A549 (cell line): ENCODE measurements around the gene TEPSIN. TPM values are rescaled to one million over a fixed set of nuclear protein-coding genes. Genes with fewer than 3 reads are reported as not detected.

ENCODE experiments used
- ATAC-seq, 2 experiments: fragments of 200-7000 bp in 1 of 2; fragments of >200 bp in 1 of 2; cut with Nextera tagmentation in 1 of 2; cut with Tn5 transposase in 1 of 2; 3 replicates each; pipeline versions ENCODE4 v1.8.0 to v1.9.1; 2018 to 2020; ENCODE audit warnings: mild to moderate bottlenecking in 1 of 2, moderate library complexity in 1 of 2
- CTCF ChIA-PET: fragments of 300-600 bp; sonication (Branson Sonifier 250); formaldehyde crosslinking; extraction: SDS; loops from one replicate; lab custom pipeline; 2021; ENCODE audit warnings: antibody characterized with exemption, inconsistent platforms; lab: Yijun Ruan, JAX
- POLR2A ChIA-PET: fragments of 350-600 bp; formaldehyde crosslinking; extraction: SDS; loops from one replicate; lab custom pipeline; 2021; ENCODE audit warnings: antibody characterized with exemption, inconsistent platforms; lab: Yijun Ruan, JAX
- DNase-seq, 2 experiments: peaks; one replicate each; pipeline versions ENCODE4 v3.0.0 to v3.0.0-alpha.2; 2011 to 2016; ENCODE audit warnings: low read depth in 1 of 2, low spot score in 1 of 2
- FAIRE-seq: peaks from 2 replicates; lab custom pipeline; 2011; peaks lifted over from hg19 to GRCh38; lab: Jason Lieb, UNC
- H3K27ac ChIP-seq, 2 experiments: fragments of >200 bp; sonication (Bioruptor Twin); formaldehyde crosslinking; 3 replicates each; pipeline ENCODE4 v1.5.1; 2016 to 2017
- H3K4me1 ChIP-seq: fragments of >200 bp; sonication (Bioruptor Twin); formaldehyde crosslinking; 3 replicates; pipeline ENCODE4 v1.6.1; 2016
- H3K4me2 ChIP-seq: fragments of >200 bp; sonication (Bioruptor Twin); formaldehyde crosslinking; 3 replicates; pipeline ENCODE4 v1.6.1; 2016
- H3K4me3 ChIP-seq: fragments of >200 bp; sonication (Bioruptor Twin); formaldehyde crosslinking; 3 replicates; pipeline ENCODE4 v1.5.1; 2016
- H3K9me3 ChIP-seq: fragments of >200 bp; sonication (Bioruptor Twin); formaldehyde crosslinking; 3 replicates; pipeline ENCODE4 v1.6.1; 2016
- CBX2 ChIP-seq: fragments of 200-600 bp; sonication (generic); IDR thresholded peaks from 2 replicates; pipeline ENCODE4 v1.6.1; 2016; ENCODE audit warnings: low read depth, mild to moderate bottlenecking, borderline replicate concordance
- CEBPB ChIP-seq, 2 experiments: fragments of >200 bp in 1 of 2; sonication (Bioruptor Twin) in 1 of 2; formaldehyde crosslinking in 1 of 2; IDR thresholded peaks; 2 replicates each; pipeline ENCODE4 v1.6.1; 2012 to 2016
- CHD2 ChIP-seq: fragments of 150-350 bp; IDR thresholded peaks from 2 replicates; pipeline ENCODE4 v1.6.1; 2014; ENCODE audit warnings: low read length; ENCODE audit not compliant: partially characterized antibody
- CHD4 ChIP-seq: fragments of 200-600 bp; sonication (generic); IDR thresholded peaks from 2 replicates; pipeline ENCODE4 v1.6.1; 2016; ENCODE audit warnings: antibody characterized with exemption, mild to moderate bottlenecking, borderline replicate concordance
- CTCF ChIP-seq: fragments of >200 bp; sonication (Bioruptor Twin); formaldehyde crosslinking; IDR thresholded peaks from 3 replicates; pipeline ENCODE4 v1.5.1; 2016
- ESRRA ChIP-seq: fragments of 150-350 bp; IDR thresholded peaks from 2 replicates; pipeline ENCODE4 v1.6.1; 2014; ENCODE audit warnings: mild to moderate bottlenecking, low read length, borderline replicate concordance
- FOSL2 ChIP-seq, 2 experiments: fragments of 450-650 bp in 1 of 2; fragments of >200 bp in 1 of 2; sonication (Bioruptor Twin) in 1 of 2; formaldehyde crosslinking; IDR thresholded peaks; 2 replicates each; pipeline versions ENCODE4 v1.5.0 to v1.6.1; 2016 to 2020; ENCODE audit warnings: mild to moderate bottlenecking in 1 of 2, moderate library complexity in 1 of 2
- FOXS1 ChIP-seq: fragments of 250-450 bp; sonication (Bioruptor Pico); IDR thresholded peaks from 2 replicates; pipeline ENCODE4 v1.5.0; 2020; ENCODE audit warnings: mild to moderate bottlenecking, moderate library complexity
- GATA3 ChIP-seq: IDR thresholded peaks from 2 replicates; pipeline ENCODE4 v1.6.1; 2012; ENCODE audit warnings: borderline replicate concordance
- HOXA7 ChIP-seq: fragments of 250-450 bp; sonication (Bioruptor Pico); IDR thresholded peaks from 2 replicates; pipeline ENCODE4 v1.5.0; 2020; ENCODE audit warnings: mild to moderate bottlenecking, moderate library complexity
- HOXB13 ChIP-seq: fragments of 250-450 bp; sonication (Bioruptor Pico); IDR thresholded peaks from 2 replicates; pipeline ENCODE4 v1.5.0; 2020; ENCODE audit warnings: low read depth, mild to moderate bottlenecking, moderate library complexity
- JUNB ChIP-seq: fragments of >200 bp; sonication (Bioruptor Twin); formaldehyde crosslinking; IDR thresholded peaks from 2 replicates; pipeline ENCODE4 v1.6.1; 2016
- KDM1A ChIP-seq: fragments of 200-600 bp; sonication (generic); IDR thresholded peaks from 2 replicates; pipeline ENCODE4 v1.6.1; 2016; ENCODE audit warnings: low read depth, mild to moderate bottlenecking
- MAZ ChIP-seq: fragments of 150-350 bp; IDR thresholded peaks from 2 replicates; pipeline ENCODE4 v1.6.1; 2014; ENCODE audit warnings: antibody characterized with exemption, low read depth, low read length, borderline replicate concordance
- NFE2L2 ChIP-seq: fragments of 150-350 bp; conservative IDR thresholded peaks from 2 replicates; pipeline ENCODE4 v1.6.1; 2014; ENCODE audit warnings: low read length
- NR3C1 ChIP-seq: fragments of >200 bp; sonication (Bioruptor Twin); formaldehyde crosslinking; IDR thresholded peaks from 3 replicates; pipeline ENCODE4 v1.6.1; 2017
- PHF8 ChIP-seq: fragments of 200-600 bp; sonication (generic); IDR thresholded peaks from 2 replicates; pipeline ENCODE4 v1.6.1; 2016; ENCODE audit warnings: low read depth, mild to moderate bottlenecking, antibody characterized with exemption, moderate library complexity, borderline replicate concordance
- RAD21 ChIP-seq, 2 experiments: fragments of >200 bp in 1 of 2; sonication (Bioruptor Twin) in 1 of 2; formaldehyde crosslinking in 1 of 2; IDR thresholded peaks in 1 of 2; conservative IDR thresholded peaks in 1 of 2; 2 replicates in 1 of 2; 3 replicates in 1 of 2; pipeline ENCODE4 v1.6.1; 2012 to 2018; ENCODE audit warnings: inconsistent platforms in 1 of 2
- RFX5 ChIP-seq: fragments of 450-650 bp; IDR thresholded peaks from 2 replicates; pipeline ENCODE4 v1.7.1; 2014; ENCODE audit warnings: antibody characterized with exemption, mild to moderate bottlenecking, moderate library complexity
- SMC3 ChIP-seq: fragments of >200 bp; sonication (Bioruptor Twin); formaldehyde crosslinking; IDR thresholded peaks from 3 replicates; pipeline ENCODE4 v1.6.1; 2018; ENCODE audit warnings: inconsistent platforms
- SREBF2 ChIP-seq: fragments of 450-650 bp; IDR thresholded peaks from 2 replicates; pipeline ENCODE4 v1.6.1; 2014; ENCODE audit warnings: mild to moderate bottlenecking, moderate library complexity
- USF2 ChIP-seq: fragments of 450-650 bp; IDR thresholded peaks from 2 replicates; pipeline ENCODE4 v1.6.1; 2014; ENCODE audit warnings: antibody characterized with exemption
- ZFP36 ChIP-seq: fragments of 450-650 bp; IDR thresholded peaks from 2 replicates; pipeline ENCODE4 v1.6.1; 2014; ENCODE audit warnings: borderline replicate concordance; ENCODE audit not compliant: partially characterized antibody
- WGBS: methylation state at CpG from one replicate; pipeline ENCODE4 v1.1.6; 2017; ENCODE audit errors: missing lambda C conversion rate; 5-methylcytosine and 5-hydroxymethylcytosine counted together
- polyA plus RNA-seq, 4 experiments: library from polyadenylated mRNA; depleted of rRNA in 3 of 4; stranded (reverse); fragments of >200 nt; fragmentation: RNase III in 1 of 4; extraction: RNeasy Plus Mini Kit Qiagen cat#74134 plus additional on column Dnase treatment in 1 of 4; gene quantifications; 2 replicates in 3 of 4; 3 replicates in 1 of 4; pipeline ENCODE4 v1.2.3, GENCODE V29; 2011 to 2017
- TF ChIP-seq, protein P1 (sequence below): fragments of 200-600 bp; sonication (generic); IDR thresholded peaks from 2 replicates; pipeline ENCODE4 v1.6.1; 2016; ENCODE audit warnings: antibody characterized with exemption, mild to moderate bottlenecking, moderate library complexity
- TF ChIP-seq, protein P2 (sequence below): fragments of 150-350 bp; IDR thresholded peaks from 2 replicates; pipeline ENCODE4 v1.6.1; 2014; ENCODE audit warnings: low read depth, mild to moderate bottlenecking, low read length

The TEPSIN gene
- polyA plus RNA-seq, 2 of the 4 experiments (the other 2 are of a cell fraction), result 12.5 to 31.3 TPM

DNA sequence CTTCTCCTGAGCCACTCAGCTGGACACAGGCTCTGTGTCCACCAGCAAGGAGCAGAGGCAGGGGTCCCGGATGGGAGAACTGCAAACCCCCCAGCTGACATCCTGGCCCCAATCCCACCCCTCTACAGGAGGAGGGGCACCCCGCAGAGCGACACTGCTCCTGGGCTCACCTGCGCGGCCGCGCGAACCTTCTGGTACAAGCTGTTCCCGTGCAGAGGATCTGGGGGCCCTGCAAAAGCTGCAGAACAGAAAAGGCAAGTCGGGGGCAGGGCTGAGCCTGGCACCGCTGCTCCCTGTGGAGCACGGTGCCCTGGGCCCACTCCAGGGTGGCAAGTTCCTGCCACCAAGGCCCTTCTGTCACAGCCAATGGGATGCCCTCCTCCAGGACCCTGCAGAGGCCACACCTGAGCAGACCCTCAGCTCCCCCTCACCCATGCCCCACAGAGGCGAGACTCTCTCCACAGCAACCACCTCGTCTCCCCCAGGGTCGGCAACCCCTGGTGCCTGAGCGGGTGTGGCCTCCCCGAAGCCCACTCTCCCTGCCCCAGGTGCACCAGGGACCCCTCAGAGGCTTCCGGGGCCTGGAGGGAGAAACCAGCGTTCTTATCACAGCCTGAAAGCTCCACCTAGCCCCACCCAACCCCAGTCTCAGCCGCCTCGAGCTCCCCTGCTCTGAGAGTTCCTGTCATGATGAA lies 4.9 kb downstream of the TEPSIN start:
- Histone ChIP-seq H3K4me2 (no peak overlapping the region), H3K4me3 (no peak overlapping the region), H3K4me1 (peaks cover 7% of the 10 kb centered on the region), H3K27ac (no peak overlapping the region), H3K9me3 (no peaks in the 10 kb centered on the region)
- no peak for DNase-seq
- no peak for TF ChIP-seq GATA3
- no peak for ATAC-seq
- FAIRE-seq, result no peak
- CTCF ChIA-PET, result interaction anchor here (0.8 to 13.0 kb wide), 6 partner anchors 8 to 211 kb away, joined by 3 to 153 read pairs (median 4); no protein-coding TSS in a partner anchor
- POLR2A ChIA-PET, result interaction anchor here (0.6 kb wide), 1 partner anchor 244 kb away, joined by 5 read pairs; no protein-coding TSS in a partner anchor
- 81% methylated on average over 12 of the region's 21 CpGs for WGBS

- WGBS, result 94% methylated on average over 16 of the region's 17 CpGs
- no peak for FAIRE-seq
Observed at GRCh38 chr17:81233316-81233715, 5.5 kb downstream of the TEPSIN start.

DNA sequence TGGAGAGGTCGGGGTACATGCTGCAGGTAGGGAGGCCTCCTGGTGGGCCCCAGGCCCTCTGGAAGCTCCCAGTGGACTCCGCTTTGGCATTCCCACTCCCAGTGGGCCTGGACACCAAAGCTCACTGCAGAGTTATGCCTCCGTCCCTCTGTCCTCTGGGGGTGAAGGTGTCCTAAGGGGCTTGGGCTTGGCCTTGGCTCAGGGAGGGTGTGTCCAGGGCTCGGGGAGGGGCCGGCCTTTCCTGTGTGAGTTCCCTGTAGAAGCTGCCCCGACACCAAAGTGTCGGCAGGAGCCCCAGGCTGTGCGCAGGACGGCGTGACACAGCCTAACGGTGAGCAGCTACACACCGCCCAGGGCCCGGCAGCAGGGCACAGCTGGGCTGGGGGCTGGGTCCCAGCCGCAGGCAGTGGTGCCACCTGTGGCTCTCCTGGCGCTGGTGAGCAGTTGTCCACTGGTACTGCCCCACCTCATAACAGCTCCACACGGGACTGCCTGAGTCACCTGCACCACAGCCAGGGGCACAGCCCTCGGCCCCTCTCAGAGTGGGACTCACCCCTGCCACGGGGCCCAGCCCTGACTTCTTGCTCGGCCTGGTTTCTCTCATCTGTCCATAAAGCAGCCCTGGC lies 6.1 kb downstream of the TEPSIN start:
- H3K4me1 ChIP-seq, result peaks cover 5% of the 10 kb centered on the region
- WGBS, result 91% methylated on average over 17 of the region's 19 CpGs
- H3K9me3 ChIP-seq, result no peaks in the 10 kb centered on the region
- ATAC-seq (no peak), FAIRE-seq (no peak), DNase-seq (no peak)
- H3K4me2 ChIP-seq, result no peak overlapping the region
- H3K27ac ChIP-seq, result no peak overlapping the region
- no peak overlapping the region for H3K4me3 ChIP-seq
- POLR2A ChIA-PET, result no interaction called here
- CTCF ChIA-PET, result interaction anchor here (1.3 to 13.0 kb wide), 6 partner anchors 8 to 131 kb away, joined by 3 to 153 read pairs (median 6); partner anchors contain the start of genes NDUFAF8 and TEPSIN
- TF ChIP-seq RFX5 (no peak), SREBF2 (no peak), PHF8 (no peak), CHD2 (no peak), NR3C1 (no peak), ZFP36 (no peak), HOXB13 (CRISPR knock-in tag) (no peak), RAD21 (conservative IDR thresholded peaks at IDR 0.05 in 1 of 2, IDR thresholded peaks at IDR 0.05 in 1 of 2) (no peak)
- TF ChIP-seq, protein P1, sequence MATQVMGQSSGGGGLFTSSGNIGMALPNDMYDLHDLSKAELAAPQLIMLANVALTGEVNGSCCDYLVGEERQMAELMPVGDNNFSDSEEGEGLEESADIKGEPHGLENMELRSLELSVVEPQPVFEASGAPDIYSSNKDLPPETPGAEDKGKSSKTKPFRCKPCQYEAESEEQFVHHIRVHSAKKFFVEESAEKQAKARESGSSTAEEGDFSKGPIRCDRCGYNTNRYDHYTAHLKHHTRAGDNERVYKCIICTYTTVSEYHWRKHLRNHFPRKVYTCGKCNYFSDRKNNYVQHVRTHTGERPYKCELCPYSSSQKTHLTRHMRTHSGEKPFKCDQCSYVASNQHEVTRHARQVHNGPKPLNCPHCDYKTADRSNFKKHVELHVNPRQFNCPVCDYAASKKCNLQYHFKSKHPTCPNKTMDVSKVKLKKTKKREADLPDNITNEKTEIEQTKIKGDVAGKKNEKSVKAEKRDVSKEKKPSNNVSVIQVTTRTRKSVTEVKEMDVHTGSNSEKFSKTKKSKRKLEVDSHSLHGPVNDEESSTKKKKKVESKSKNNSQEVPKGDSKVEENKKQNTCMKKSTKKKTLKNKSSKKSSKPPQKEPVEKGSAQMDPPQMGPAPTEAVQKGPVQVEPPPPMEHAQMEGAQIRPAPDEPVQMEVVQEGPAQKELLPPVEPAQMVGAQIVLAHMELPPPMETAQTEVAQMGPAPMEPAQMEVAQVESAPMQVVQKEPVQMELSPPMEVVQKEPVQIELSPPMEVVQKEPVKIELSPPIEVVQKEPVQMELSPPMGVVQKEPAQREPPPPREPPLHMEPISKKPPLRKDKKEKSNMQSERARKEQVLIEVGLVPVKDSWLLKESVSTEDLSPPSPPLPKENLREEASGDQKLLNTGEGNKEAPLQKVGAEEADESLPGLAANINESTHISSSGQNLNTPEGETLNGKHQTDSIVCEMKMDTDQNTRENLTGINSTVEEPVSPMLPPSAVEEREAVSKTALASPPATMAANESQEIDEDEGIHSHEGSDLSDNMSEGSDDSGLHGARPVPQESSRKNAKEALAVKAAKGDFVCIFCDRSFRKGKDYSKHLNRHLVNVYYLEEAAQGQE, result no peak

More at GRCh38 chr17:81233316-81233715, 5.5 kb downstream of the TEPSIN start:
- CTCF ChIA-PET, result interaction anchor here (0.8 to 13.0 kb wide), 7 partner anchors 9 to 211 kb away, joined by 3 to 153 read pairs (median 5); no protein-coding TSS in a partner anchor
- DNase-seq (no peak), ATAC-seq (no peak)
- Histone ChIP-seq H3K27ac (no peak overlapping the region), H3K4me2 (no peak overlapping the region), H3K4me3 (no peak overlapping the region), H3K4me1 (peaks cover 7% of the 10 kb centered on the region), H3K9me3 (no peaks in the 10 kb centered on the region)
- POLR2A ChIA-PET, result no interaction called here
- no peak for TF ChIP-seq CBX2
- no peak for TF ChIP-seq MAZ
- TF ChIP-seq, protein P2, sequence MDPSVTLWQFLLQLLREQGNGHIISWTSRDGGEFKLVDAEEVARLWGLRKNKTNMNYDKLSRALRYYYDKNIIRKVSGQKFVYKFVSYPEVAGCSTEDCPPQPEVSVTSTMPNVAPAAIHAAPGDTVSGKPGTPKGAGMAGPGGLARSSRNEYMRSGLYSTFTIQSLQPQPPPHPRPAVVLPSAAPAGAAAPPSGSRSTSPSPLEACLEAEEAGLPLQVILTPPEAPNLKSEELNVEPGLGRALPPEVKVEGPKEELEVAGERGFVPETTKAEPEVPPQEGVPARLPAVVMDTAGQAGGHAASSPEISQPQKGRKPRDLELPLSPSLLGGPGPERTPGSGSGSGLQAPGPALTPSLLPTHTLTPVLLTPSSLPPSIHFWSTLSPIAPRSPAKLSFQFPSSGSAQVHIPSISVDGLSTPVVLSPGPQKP, result no peak
- no peak for TF ChIP-seq ZFP36
- no peak for TF ChIP-seq USF2
- TF ChIP-seq CHD4, result no peak
- no peak for TF ChIP-seq ESRRA
- no peak for TF ChIP-seq SMC3
- no peak for TF ChIP-seq CTCF
- no peak for TF ChIP-seq KDM1A
- TF ChIP-seq JUNB, result no peak
- TF ChIP-seq FOSL2 (IDR thresholded peaks at IDR 0.05), result no peak
- no peak for TF ChIP-seq FOSL2 (CRISPR knock-in tag; IDR thresholded peaks at IDR 0.05)
- no peak for TF ChIP-seq PHF8
- no peak for TF ChIP-seq HOXA7 (CRISPR knock-in tag)
- TF ChIP-seq GATA3, result no peak
- TF ChIP-seq NFE2L2, result no peak
- TF ChIP-seq FOXS1 (CRISPR knock-in tag), result no peak
- TF ChIP-seq CEBPB (IDR thresholded peaks at IDR 0.05), result no peak
